Tibial artery (tissue), 4 donors: ENCODE data around the gene LHX1.

Source experiments
- DNase-seq, 2 donors: peaks; one replicate each; pipeline ENCODE4 v3.0.0-alpha.2; 2019
- H3K27ac ChIP-seq, 2 donors: fragments of 200-600 bp; sonication (generic) in 1 of 2; 1 replicate in 1 of 2; 2 replicates in 1 of 2; pipeline ENCODE4 v1.5.1; 2018 to 2019; ENCODE audit warnings: mild to moderate bottlenecking in 1 of 2
- H3K27me3 ChIP-seq, 2 donors: fragments of 200-600 bp; sonication (generic) in 1 of 2; one replicate each; pipeline versions ENCODE4 v1.5.1 to v1.6.0; 2016 to 2019
- H3K36me3 ChIP-seq, 3 donors: fragments of 200-600 bp; sonication (generic) in 2 of 3; one replicate each; pipeline ENCODE4 v1.5.1; 2016 to 2019; ENCODE audit warnings: mild to moderate bottlenecking in 2 of 3
- H3K4me1 ChIP-seq, 4 donors: fragments of 200-600 bp; sonication (generic) in 2 of 4; 1 replicate in 3 of 4; 2 replicates in 1 of 4; pipeline ENCODE4 v1.5.1; 2016 to 2019
- H3K4me3 ChIP-seq, 2 donors: fragments of 200-600 bp; sonication (generic) in 1 of 2; 1 replicate in 1 of 2; 2 replicates in 1 of 2; pipeline ENCODE4 v1.5.1; 2018 to 2019; ENCODE audit warnings: mild to moderate bottlenecking in 2 of 2
- H3K9me3 ChIP-seq, 3 donors: fragments of 200-600 bp; sonication (generic) in 1 of 3; one replicate each; pipeline ENCODE4 v1.5.1; 2016 to 2019
- CTCF ChIP-seq, 2 experiments: fragments of 200-600 bp in 1 of 2; fragments of 450-650 bp in 1 of 2; IDR thresholded peaks; one replicate each; pipeline ENCODE4 v1.5.1; 2017 to 2019; ENCODE audit warnings: antibody characterized with exemption in 2 of 2, mild to moderate bottlenecking in 1 of 2, moderate library complexity in 1 of 2
- intact Hi-C: fragments of 100-400 bp; cut with DNase I; formaldehyde crosslinking; loops from one replicate; pipeline ENCODE4 v1.15.0; 2023; ENCODE audit warnings: low total_unique reads

Gene LHX1

GRCh38 chr17:36980280-36980761 is 43.0 kb downstream of the LHX1 start:
- no peaks in the 10 kb centered on the region for H3K27me3 ChIP-seq
- no peak for TF ChIP-seq CTCF (IDR thresholded peaks at IDR 0.05)
- no peak overlapping the region for H3K27ac ChIP-seq
- peaks cover 0 to 3% (median 0%) of the 10 kb centered on the region in 3 donors for H3K36me3 ChIP-seq
- DNase-seq, result no peak
- H3K4me1 ChIP-seq, result peaks cover 0 to 22% (median 9%) of the 10 kb centered on the region in 4 donors
- no peaks in the 10 kb centered on the region for H3K9me3 ChIP-seq
- H3K4me3 ChIP-seq, result no peak overlapping the region
- intact Hi-C loops, result no loop called here

GRCh38 chr17:36983618-36984017 is 46.3 kb downstream of the LHX1 start:
- peaks cover 8 to 28% (median 19%) of the 10 kb centered on the region in 3 donors for H3K36me3 ChIP-seq
- H3K9me3 ChIP-seq, result no peaks in the 10 kb centered on the region
- peaks cover 0 to 22% (median 9%) of the 10 kb centered on the region in 4 donors for H3K4me1 ChIP-seq
- no peak overlapping the region for H3K4me3 ChIP-seq
- no peak for DNase-seq
- no peak for TF ChIP-seq CTCF (IDR thresholded peaks at IDR 0.05)
- no peak overlapping the region for H3K27ac ChIP-seq
- H3K27me3 ChIP-seq, result no peaks in the 10 kb centered on the region
- intact Hi-C loops, result no loop called here

GRCh38 chr17:36989173-36989572 is 51.9 kb downstream of the LHX1 start:
- Histone ChIP-seq H3K27ac (no peak overlapping the region), H3K9me3 (no peaks in the 10 kb centered on the region), H3K27me3 (no peaks in the 10 kb centered on the region), H3K4me3 (no peak overlapping the region), H3K36me3 (peaks cover 41 to 75% (median 64%) of the 10 kb centered on the region in 3 donors), H3K4me1 (no peaks in the 10 kb centered on the region)
- TF ChIP-seq CTCF (IDR thresholded peaks at IDR 0.05), result no peak
- intact Hi-C loops, result no loop called here
- no peak for DNase-seq

GRCh38 chr17:36992701-36993100 is 55.4 kb downstream of the LHX1 start:
- Histone ChIP-seq H3K4me1 (no peaks in the 10 kb centered on the region), H3K36me3 (peaks cover 64 to 89% (median 87%) of the 10 kb centered on the region in 3 donors)

GRCh38 chr17:36993227-36993626 is 56.0 kb downstream of the LHX1 start:
- no peak for DNase-seq
- Histone ChIP-seq H3K4me1 (no peaks in the 10 kb centered on the region), H3K36me3 (peaks cover 62 to 89% (median 88%) of the 10 kb centered on the region in 3 donors), H3K9me3 (no peaks in the 10 kb centered on the region), H3K27ac (no peak overlapping the region), H3K4me3 (no peak overlapping the region), H3K27me3 (no peaks in the 10 kb centered on the region)
- TF ChIP-seq CTCF (IDR thresholded peaks at IDR 0.05), result no peak
- intact Hi-C loops, result no loop called here

More at GRCh38 chr17:36992701-36993100, 55.4 kb downstream of the LHX1 start:
- DNase-seq, result no peak
- Histone ChIP-seq H3K9me3 (no peaks in the 10 kb centered on the region), H3K27ac (no peak overlapping the region), H3K4me3 (no peak overlapping the region), H3K27me3 (no peaks in the 10 kb centered on the region)
- intact Hi-C loops, result no loop called here
- no peak for TF ChIP-seq CTCF (IDR thresholded peaks at IDR 0.05)
